ENCODE results near the gene MEAK7. TPM values are rescaled to one million over a fixed set of nuclear protein-coding genes. Genes with fewer than 3 reads are reported as not detected.

Gene MEAK7
- 10 to 100 TPM in 1 of 2 donors, 1 to 10 TPM in 1; 6.7 to 11.2 TPM for total RNA-seq

GRCh38 chr16:84504420-84505248 is at the start of gene MEAK7:
TSS of gene MEAK7 (minus strand) at chr16:84504659. CDS start at chr16:84498086, 6,573 bp downstream.
- Histone ChIP-seq H3K4me3 (peak within 1 kb of the TSS; percentile 47 to 74), H3K4me1 (peaks cover 18% of the 10 kb centered on the region), H3K36me3 (replicated peaks in 1 of 2; ENCODE audit: insufficient read depth in 1 of 2, low read depth in 2 of 2) (no peaks in the 10 kb centered on the region), H3K27me3 (no peaks in the 10 kb centered on the region), H3K27ac (peak within 1 kb of the TSS; percentile 71 to 85 (median 77)), H3K9me3 (no peaks in the 10 kb centered on the region)
- no peak for TF ChIP-seq CTCF (IDR thresholded peaks at IDR 0.05)
- TF ChIP-seq POLR2A (IDR thresholded peaks at IDR 0.05): peak; percentile 69 to 85 (median 80)
- peak; percentile 99 for ATAC-seq
- intact Hi-C loops (cut with DNase I): no loop called here
- peak; percentile 99 for DNase-seq
- 2 to 3% methylated on average over 10 to 41 of the region's 45 CpGs for WGBS, 2 donors

DNA sequence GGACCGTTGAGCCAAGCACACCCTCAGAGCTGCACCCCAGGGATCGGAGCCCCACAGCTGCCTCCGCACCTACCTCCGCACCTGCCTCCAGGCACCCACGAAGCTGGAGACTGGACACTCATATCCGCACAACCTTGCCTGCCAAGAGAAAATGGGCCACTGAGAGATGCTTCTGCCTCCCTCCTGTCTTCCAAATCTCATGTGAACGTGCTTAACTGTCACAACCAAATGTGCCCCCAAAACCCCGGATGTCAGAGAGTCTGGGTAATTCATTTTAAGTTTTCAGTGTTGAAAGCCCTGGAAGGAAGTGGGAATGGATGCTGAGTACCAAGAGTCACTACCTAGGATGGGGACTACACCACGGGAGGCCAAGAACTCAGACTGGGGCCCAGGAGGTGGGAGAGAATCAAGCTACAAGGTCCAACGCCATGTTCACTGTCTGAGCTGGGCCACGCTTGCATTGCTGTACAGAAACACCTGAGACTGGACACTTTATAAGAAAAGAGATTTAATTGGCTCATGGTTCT is 49.5 kb upstream of the MEAK7 start:
- intact Hi-C loops (cut with DNase I): no loop called here
- Histone ChIP-seq H3K4me3 (no peak overlapping the region), H3K4me1 (no peaks in the 10 kb centered on the region), H3K27me3 (no peaks in the 10 kb centered on the region), H3K36me3 (replicated peaks in 1 of 2; ENCODE audit: insufficient read depth in 1 of 2, low read depth in 2 of 2) (no peaks in the 10 kb centered on the region), H3K27ac (no peak overlapping the region), H3K9me3 (no peaks in the 10 kb centered on the region)
- DNase-seq (no peak), ATAC-seq (no peak)
- 88 to 90% methylated on average over 11 of the region's 11 CpGs for WGBS, 2 donors
- TF ChIP-seq CTCF (IDR thresholded peaks at IDR 0.05) (no peak), POLR2A (IDR thresholded peaks at IDR 0.05) (no peak)

- no peaks in the 10 kb centered on the region for H3K36me3 ChIP-seq (replicated peaks in 1 of 2; ENCODE audit: insufficient read depth in 1 of 2, low read depth in 2 of 2)
- H3K27ac ChIP-seq: no peak overlapping the region
- H3K9me3 ChIP-seq: no peaks in the 10 kb centered on the region
- H3K4me1 ChIP-seq: no peaks in the 10 kb centered on the region
- TF ChIP-seq POLR2A (IDR thresholded peaks at IDR 0.05) (no peak), CTCF (IDR thresholded peaks at IDR 0.05) (no peak)
- WGBS, 2 donors: 77 to 81% methylated on average over 4 of the region's 4 CpGs
- H3K27me3 ChIP-seq: no peaks in the 10 kb centered on the region
- no peak for DNase-seq
- intact Hi-C loops (cut with DNase I): no loop called here
- no peak for ATAC-seq
- no peak overlapping the region for H3K4me3 ChIP-seq
Measured at GRCh38 chr16:84552135-84552534, 47.7 kb upstream of the MEAK7 start.

DNA sequence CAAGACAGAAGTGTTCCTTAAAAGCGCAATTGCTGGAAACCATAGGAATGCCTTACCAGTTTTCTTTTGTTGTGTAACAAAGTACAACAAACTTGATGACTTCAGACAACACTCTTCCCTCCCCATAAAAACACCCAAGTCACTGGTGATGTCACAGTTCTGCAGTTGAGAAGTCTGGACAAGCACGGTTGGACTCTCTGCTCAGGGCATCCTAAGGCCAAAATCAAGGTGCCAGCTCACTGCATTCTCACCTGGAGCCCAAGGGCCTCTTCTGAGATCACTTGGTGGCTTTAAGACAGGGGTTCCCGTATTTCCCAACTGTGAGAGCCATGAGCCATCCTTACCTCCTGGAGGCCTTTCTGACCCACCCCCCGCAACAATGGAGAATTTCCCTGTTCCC is 45.6 kb upstream of the MEAK7 start:
- no peaks in the 10 kb centered on the region for H3K27me3 ChIP-seq
- H3K27ac ChIP-seq: no peak overlapping the region
- TF ChIP-seq CTCF (IDR thresholded peaks at IDR 0.05) (no peak), POLR2A (IDR thresholded peaks at IDR 0.05) (no peak)
- H3K36me3 ChIP-seq (replicated peaks in 1 of 2; ENCODE audit: insufficient read depth in 1 of 2, low read depth in 2 of 2): no peaks in the 10 kb centered on the region
- intact Hi-C loops (cut with DNase I): no loop called here
- no peak overlapping the region for H3K4me3 ChIP-seq
- no peaks in the 10 kb centered on the region for H3K4me1 ChIP-seq
- WGBS, 2 donors: 76 to 86% methylated on average over 4 of the region's 4 CpGs
- no peaks in the 10 kb centered on the region for H3K9me3 ChIP-seq
- DNase-seq (no peak), ATAC-seq (no peak)

Measured in body of pancreas (tissue), 4 donors.